Smooth muscle cell (in vitro differentiated cells): ENCODE data around the gene CDC42EP2. TPM values are rescaled to one million over a fixed set of nuclear protein-coding genes. Genes with fewer than 3 reads are reported as not detected.

Experiments
- DNase-seq: peaks from one replicate; lab custom pipeline; 2025; ENCODE audit not compliant: unreplicated experiment; lab: John Stamatoyannopoulos, UW
- H2AFZ ChIP-seq: fragments of 200-600 bp; sonication (generic); 2 replicates; pipeline ENCODE4 v1.6.0; 2016; ENCODE audit warnings: antibody characterized with exemption, low read depth, mild to moderate bottlenecking
- H3F3A ChIP-seq: fragments of 200-600 bp; sonication (generic); 2 replicates; pipeline ENCODE4 v1.6.0; 2017; ENCODE audit warnings: antibody characterized with exemption, low read depth
- H3K27ac ChIP-seq: fragments of 200-600 bp; sonication (generic); 2 replicates; pipeline ENCODE4 v1.5.1; 2016; ENCODE audit warnings: low read depth, mild to moderate bottlenecking
- H3K27me3 ChIP-seq: fragments of 200-600 bp; sonication (generic); 2 replicates; pipeline ENCODE4 v1.6.1; 2016; ENCODE audit warnings: low read depth, mild to moderate bottlenecking
- H3K36me3 ChIP-seq: fragments of 200-600 bp; sonication (generic); 2 replicates; pipeline ENCODE4 v1.5.1; 2016; ENCODE audit warnings: low read depth
- H3K4me1 ChIP-seq: fragments of 200-600 bp; sonication (generic); 2 replicates; pipeline ENCODE4 v1.5.1; 2016; ENCODE audit warnings: low read depth
- H3K4me2 ChIP-seq: fragments of 200-600 bp; sonication (generic); 2 replicates; pipeline ENCODE4 v1.6.0; 2016; ENCODE audit warnings: mild to moderate bottlenecking
- H3K4me3 ChIP-seq: fragments of 200-600 bp; sonication (generic); 2 replicates; pipeline ENCODE4 v1.5.1; 2016; ENCODE audit warnings: mild to moderate bottlenecking
- H3K79me2 ChIP-seq: fragments of 200-600 bp; sonication (generic); 2 replicates; pipeline ENCODE4 v1.6.0; 2016; ENCODE audit warnings: low read depth, mild to moderate bottlenecking
- H3K9ac ChIP-seq: fragments of 200-600 bp; sonication (generic); 2 replicates; pipeline ENCODE4 v1.6.0; 2016; ENCODE audit warnings: low read depth
- H3K9me3 ChIP-seq: fragments of 200-600 bp; sonication (generic); replicated peaks from 2 replicates; pipeline ENCODE4 v1.5.1; 2016; ENCODE audit warnings: low read depth
- H4K20me1 ChIP-seq: fragments of 200-600 bp; sonication (generic); 2 replicates; pipeline ENCODE4 v1.6.0; 2016; ENCODE audit warnings: low read depth
- WGBS: methylation state at CpG from one replicate; pipeline ENCODE4 v1.1.7; 2016; ENCODE audit warnings: low lambda C conversion rate; 5-methylcytosine and 5-hydroxymethylcytosine counted together
- polyA plus RNA-seq: library from polyadenylated mRNA; unstranded; fragments of >200 nt; fragmentation: Nextera tagmentation; extraction: Ambion mirVana; gene quantifications from 2 replicates; pipeline ENCODE4 v1.2.1, GENCODE V29; 2016
- total RNA-seq: library from RNA; depleted of rRNA; stranded (reverse); fragments of >200 nt; gene quantifications from 2 replicates; pipeline ENCODE4 v1.2.3, GENCODE V29; 2014
- TF ChIP-seq, protein P1 (sequence below): fragments of 200-600 bp; sonication (generic); IDR thresholded peaks from 2 replicates; pipeline ENCODE4 v1.5.1; 2017; ENCODE audit warnings: borderline replicate concordance, mild to moderate bottlenecking, antibody characterized with exemption; ENCODE audit not compliant: insufficient read depth, poor library complexity, severe bottlenecking

CDC42EP2 gene
- total and polyA plus RNA-seq, 2 experiments from 2014 or later, result 4.0 to 7.8 TPM

GRCh38 chr11:65297026-65297672 lies 17.5 kb upstream of the CDC42EP2 start:
- H3K4me1 ChIP-seq, result peaks cover 9% of the 10 kb centered on the region
- 88% methylated on average over 12 of the region's 12 CpGs for WGBS
- no peaks in the 10 kb centered on the region for H3K36me3 ChIP-seq
- no peaks in the 10 kb centered on the region for H3K27me3 ChIP-seq
- no peak for DNase-seq
- peaks cover 2% of the 10 kb centered on the region for H3F3A ChIP-seq
- no peaks in the 10 kb centered on the region for H3K79me2 ChIP-seq
- H4K20me1 ChIP-seq, result no peaks in the 10 kb centered on the region
- no peaks in the 10 kb centered on the region for H3K9me3 ChIP-seq
- H2AFZ ChIP-seq, result no peak overlapping the region
- TF ChIP-seq, protein P1, sequence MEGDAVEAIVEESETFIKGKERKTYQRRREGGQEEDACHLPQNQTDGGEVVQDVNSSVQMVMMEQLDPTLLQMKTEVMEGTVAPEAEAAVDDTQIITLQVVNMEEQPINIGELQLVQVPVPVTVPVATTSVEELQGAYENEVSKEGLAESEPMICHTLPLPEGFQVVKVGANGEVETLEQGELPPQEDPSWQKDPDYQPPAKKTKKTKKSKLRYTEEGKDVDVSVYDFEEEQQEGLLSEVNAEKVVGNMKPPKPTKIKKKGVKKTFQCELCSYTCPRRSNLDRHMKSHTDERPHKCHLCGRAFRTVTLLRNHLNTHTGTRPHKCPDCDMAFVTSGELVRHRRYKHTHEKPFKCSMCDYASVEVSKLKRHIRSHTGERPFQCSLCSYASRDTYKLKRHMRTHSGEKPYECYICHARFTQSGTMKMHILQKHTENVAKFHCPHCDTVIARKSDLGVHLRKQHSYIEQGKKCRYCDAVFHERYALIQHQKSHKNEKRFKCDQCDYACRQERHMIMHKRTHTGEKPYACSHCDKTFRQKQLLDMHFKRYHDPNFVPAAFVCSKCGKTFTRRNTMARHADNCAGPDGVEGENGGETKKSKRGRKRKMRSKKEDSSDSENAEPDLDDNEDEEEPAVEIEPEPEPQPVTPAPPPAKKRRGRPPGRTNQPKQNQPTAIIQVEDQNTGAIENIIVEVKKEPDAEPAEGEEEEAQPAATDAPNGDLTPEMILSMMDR, result no peak
- H3K27ac ChIP-seq, result no peak overlapping the region
- no peak overlapping the region for H3K4me2 ChIP-seq
- no peak overlapping the region for H3K4me3 ChIP-seq
- H3K9ac ChIP-seq, result no peak overlapping the region

DNA sequence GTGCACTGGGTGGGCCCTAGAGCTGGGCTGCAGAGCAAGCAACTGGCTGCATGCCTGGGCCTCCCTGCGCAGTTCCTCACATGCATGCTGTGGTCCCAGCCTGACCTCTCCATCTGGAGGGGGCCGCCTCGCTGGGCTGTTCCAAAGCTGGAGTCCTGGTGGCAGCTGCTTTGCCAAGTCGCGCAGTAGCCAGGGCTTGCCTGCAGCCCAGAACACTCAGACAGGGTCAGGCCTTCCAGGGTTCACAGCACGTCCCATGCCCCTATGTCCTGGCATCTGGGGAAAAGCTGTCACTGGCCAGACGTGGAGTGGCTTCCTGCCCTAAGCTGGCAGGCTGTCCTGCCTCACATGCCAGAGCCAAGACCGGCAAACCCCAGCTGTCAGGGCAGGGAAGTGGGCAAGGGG lies 16.5 kb upstream of the CDC42EP2 start:
- Histone ChIP-seq H2AFZ (no peak overlapping the region), H3K9ac (no peak overlapping the region), H3K79me2 (no peaks in the 10 kb centered on the region), H3K27ac (peak overlapping the region; percentile 86), H3F3A (no peaks in the 10 kb centered on the region), H3K4me1 (peaks cover 12% of the 10 kb centered on the region), H3K9me3 (no peaks in the 10 kb centered on the region), H3K4me3 (no peak overlapping the region), H3K4me2 (peak overlapping the region; percentile 51), H3K27me3 (no peaks in the 10 kb centered on the region), H4K20me1 (no peaks in the 10 kb centered on the region), H3K36me3 (no peaks in the 10 kb centered on the region)
- 64% methylated on average over 8 of the region's 8 CpGs for WGBS
- TF ChIP-seq, protein P1, result no peak
- DNase-seq, result no peak

GRCh38 chr11:65298655-65299179 lies 15.9 kb upstream of the CDC42EP2 start:
- H3K27ac ChIP-seq, result peak overlapping the region; percentile 86
- no peaks in the 10 kb centered on the region for H3F3A ChIP-seq
- TF ChIP-seq, protein P1, result no peak
- H3K27me3 ChIP-seq, result no peaks in the 10 kb centered on the region
- DNase-seq, result no peak
- peaks cover 12% of the 10 kb centered on the region for H3K4me1 ChIP-seq
- no peak overlapping the region for H2AFZ ChIP-seq
- peak overlapping the region; percentile 51 for H3K4me2 ChIP-seq
- 49% methylated on average over 12 of the region's 12 CpGs for WGBS
- no peaks in the 10 kb centered on the region for H3K9me3 ChIP-seq
- no peak overlapping the region for H3K4me3 ChIP-seq
- no peaks in the 10 kb centered on the region for H3K79me2 ChIP-seq
- H3K36me3 ChIP-seq, result no peaks in the 10 kb centered on the region
- H4K20me1 ChIP-seq, result no peaks in the 10 kb centered on the region
- peak overlapping the region; percentile 50 for H3K9ac ChIP-seq

GRCh38 chr11:65300621-65301275 lies 13.9 kb upstream of the CDC42EP2 start:
- 92% methylated on average over 17 of the region's 17 CpGs for WGBS
- H3K4me1 ChIP-seq, result peaks cover 12% of the 10 kb centered on the region
- no peaks in the 10 kb centered on the region for H3K79me2 ChIP-seq
- no peak overlapping the region for H3K27ac ChIP-seq
- H3K27me3 ChIP-seq, result no peaks in the 10 kb centered on the region
- TF ChIP-seq, protein P1, result no peak
- H4K20me1 ChIP-seq, result no peaks in the 10 kb centered on the region
- no peak overlapping the region for H3K9ac ChIP-seq
- no peak overlapping the region for H3K4me2 ChIP-seq
- H3K9me3 ChIP-seq, result no peaks in the 10 kb centered on the region
- H3K36me3 ChIP-seq, result no peaks in the 10 kb centered on the region
- no peak overlapping the region for H3K4me3 ChIP-seq
- DNase-seq, result no peak
- no peaks in the 10 kb centered on the region for H3F3A ChIP-seq
- no peak overlapping the region for H2AFZ ChIP-seq
